Endothelial cell of umbilical vein (primary cell): Measurements from ENCODE around the gene ITGB8. TPM values are rescaled to one million over a fixed set of nuclear protein-coding genes. Genes with fewer than 3 reads are reported as not detected.

Experiments
- BruUV-seq: library from RNA; stranded (reverse); fragments of 400-500 nt; replicated peaks from 2 replicates; lab custom pipeline; 2021; lab: Mats Ljungman, UMichigan
- CTCF ChIA-PET: fragments of 300-600, 350-600 bp; sonication (Branson Sonifier 250); formaldehyde crosslinking; loops from one replicate; lab custom pipeline; 2021; ENCODE audit warnings: antibody characterized with exemption, inconsistent platforms; lab: Charles Lee
- POLR2A ChIA-PET: fragments of 300-600, 350-600 bp; sonication (Branson Sonifier 250); formaldehyde crosslinking; loops from one replicate; lab custom pipeline; 2021; ENCODE audit warnings: antibody characterized with exemption, inconsistent platforms; lab: Charles Lee
- DNase-seq: peaks from one replicate; pipeline ENCODE4 v3.0.0-alpha.2; 2011; ENCODE audit warnings: low read depth, low spot score
- FAIRE-seq: peaks from 2 replicates; lab custom pipeline; 2011; peaks lifted over from hg19 to GRCh38; lab: Jason Lieb, UNC
- H2AFZ ChIP-seq: 2 replicates; pipeline ENCODE4 v1.6.0; 2012; ENCODE audit warnings: low read depth, low read length, control low read depth, inconsistent platforms
- H3K27ac ChIP-seq: 2 replicates; pipeline ENCODE4 v1.5.1; 2011; ENCODE audit warnings: low read depth, mild to moderate bottlenecking, control low read depth, low read length, moderate library complexity; ENCODE audit not compliant: insufficient read depth
- H3K27me3 ChIP-seq, 2 experiments: 2 replicates each; pipeline versions ENCODE4 v1.6.0 to v1.6.1; 2011; ENCODE audit warnings: low read length in 2 of 2, mixed read lengths in 1 of 2; ENCODE audit not compliant: control insufficient read depth in 2 of 2, insufficient read depth in 2 of 2
- H3K36me3 ChIP-seq, 2 experiments: 2 replicates in 1 of 2; 3 replicates in 1 of 2; pipeline ENCODE4 v1.5.1; 2011; ENCODE audit warnings: low read length in 2 of 2, mild to moderate bottlenecking in 1 of 2, moderate library complexity in 1 of 2; ENCODE audit not compliant: control insufficient read depth in 2 of 2, insufficient read depth in 2 of 2; ENCODE audit errors: extremely low read depth in 1 of 2
- H3K4me1 ChIP-seq: 3 replicates; pipeline ENCODE4 v1.5.1; 2011; ENCODE audit warnings: mild to moderate bottlenecking, low read length; ENCODE audit not compliant: control insufficient read depth, insufficient read depth; ENCODE audit errors: extremely low read depth
- H3K4me2 ChIP-seq: 2 replicates; pipeline ENCODE4 v1.6.1; 2011; ENCODE audit warnings: low read length, control low read depth, mixed read lengths; ENCODE audit not compliant: insufficient read depth
- H3K4me3 ChIP-seq, 3 experiments: fragments of 200-600 bp in 1 of 3; sonication (generic), shearing (Covaris generic) in 1 of 3; replicated peaks in 1 of 3; 2 replicates each; pipeline ENCODE4 v1.5.1; 2011 to 2016; ENCODE audit warnings: control low read depth in 3 of 3, low read length in 3 of 3, mild to moderate bottlenecking in 2 of 3, inconsistent platforms in 1 of 3, low read depth in 1 of 3, moderate library complexity in 1 of 3; ENCODE audit not compliant: insufficient read depth in 1 of 3
- H3K79me2 ChIP-seq: 2 replicates; pipeline ENCODE4 v1.6.0; 2012; ENCODE audit warnings: low read length, inconsistent platforms; ENCODE audit not compliant: control insufficient read depth, insufficient read depth
- H3K9ac ChIP-seq: replicated peaks from 2 replicates; pipeline ENCODE3; 2011; ENCODE audit warnings: low read length, control low read depth; ENCODE audit not compliant: insufficient read depth; ENCODE audit errors: extremely low read depth
- H3K9me1 ChIP-seq: replicated peaks from 3 replicates; pipeline ENCODE4 v1.6.0; 2011; ENCODE audit warnings: mild to moderate bottlenecking, low read length; ENCODE audit not compliant: control insufficient read depth, insufficient read depth; ENCODE audit errors: extremely low read depth
- H3K9me3 ChIP-seq: replicated peaks from 2 replicates; pipeline ENCODE4 v1.5.1; 2012; ENCODE audit warnings: low read length, inconsistent platforms; ENCODE audit not compliant: control insufficient read depth, insufficient read depth
- H4K20me1 ChIP-seq: replicated peaks from 2 replicates; pipeline ENCODE3; 2011; ENCODE audit warnings: mild to moderate bottlenecking, low read length; ENCODE audit not compliant: control insufficient read depth, insufficient read depth; ENCODE audit errors: extremely low read depth
- EZH2 ChIP-seq: IDR thresholded peaks from 2 replicates; pipeline ENCODE4 v1.6.1; 2012; ENCODE audit warnings: borderline replicate concordance, low read depth, mild to moderate bottlenecking, moderate library complexity, low read length, inconsistent platforms; ENCODE audit not compliant: severe bottlenecking
- FOS ChIP-seq: IDR thresholded peaks from 2 replicates; pipeline ENCODE4 v1.6.1; 2011; ENCODE audit warnings: mild to moderate bottlenecking, low read length, moderate library complexity, borderline replicate concordance; ENCODE audit not compliant: insufficient read depth
- GATA2 ChIP-seq: IDR thresholded peaks from 2 replicates; pipeline ENCODE4 v1.7.0; 2011; ENCODE audit warnings: low read depth, mild to moderate bottlenecking, moderate library complexity, mixed read lengths, low read length; ENCODE audit not compliant: insufficient read length, insufficient read depth
- JUN ChIP-seq: IDR thresholded peaks from 2 replicates; pipeline ENCODE4 v1.6.1; 2011; ENCODE audit warnings: borderline replicate concordance, low read depth; ENCODE audit not compliant: insufficient read length, insufficient read depth
- MYC ChIP-seq: IDR thresholded peaks from one replicate; pipeline ENCODE4 v1.6.1; 2011; ENCODE audit warnings: mild to moderate bottlenecking, low read depth, low read length
- POLR2A ChIP-seq: IDR thresholded peaks from 2 replicates; pipeline ENCODE4 v1.6.1; 2012; ENCODE audit warnings: low read depth, mild to moderate bottlenecking, control low read depth, low read length
- POLR2AphosphoS5 ChIP-seq: IDR thresholded peaks from 2 replicates; pipeline ENCODE4 v1.6.1; 2012; ENCODE audit warnings: low read depth, mild to moderate bottlenecking, control low read depth, low read length, moderate library complexity; ENCODE audit not compliant: insufficient read depth
- dilution Hi-C: fragments of 300-500 bp; cut with MboI; formaldehyde crosslinking; loops from one replicate; pipeline ENCODE4 v1.15.0; 2019; ENCODE audit warnings: low sequenced_read_pairs; ENCODE audit not compliant: extremely low pct_ligation_motif_present
- intact Hi-C: fragments of 100-400 bp; cut with micrococcal nuclease; formaldehyde crosslinking; loops from one replicate; pipeline ENCODE4 v1.10.0; 2022
- polyA plus RNA-seq, 4 experiments: library from polyadenylated mRNA; depleted of rRNA in 3 of 4; stranded (reverse) in 3 of 4; unstranded in 1 of 4; fragments of >200 nt; gene quantifications; 2 replicates each; pipeline versions ENCODE4 v1.2.1 to v1.2.3, GENCODE V29; 2011 to 2012; ENCODE audit warnings: missing spikeins in 1 of 4
- total RNA-seq: library from RNA; stranded (reverse); gene quantifications from 2 replicates; pipeline ENCODE4 v1.2.3, GENCODE V29; 2021
- TF ChIP-seq, protein P1 (sequence below): IDR thresholded peaks from 2 replicates; pipeline ENCODE4 v1.6.1; 2011; ENCODE audit not compliant: insufficient read depth, insufficient read length
- TF ChIP-seq, protein P2 (sequence below), 2 donors: IDR thresholded peaks; 1 replicate in 1 of 2; 2 replicates in 1 of 2; pipeline ENCODE4 v1.5.1; 2011; ENCODE audit warnings: low read length in 2 of 2, mild to moderate bottlenecking in 2 of 2, moderate library complexity in 2 of 2, control low read depth in 1 of 2, inconsistent platforms in 1 of 2, low read depth in 1 of 2; ENCODE audit not compliant: insufficient read depth in 1 of 2; ENCODE audit errors: extremely low read depth in 1 of 2

ITGB8 gene
- total and polyA plus RNA-seq, 2 donors (not counting 3 experiments of a cell fraction or from before 2014, with no cell fraction given) = 2.9 to 8.2 TPM

DNA sequence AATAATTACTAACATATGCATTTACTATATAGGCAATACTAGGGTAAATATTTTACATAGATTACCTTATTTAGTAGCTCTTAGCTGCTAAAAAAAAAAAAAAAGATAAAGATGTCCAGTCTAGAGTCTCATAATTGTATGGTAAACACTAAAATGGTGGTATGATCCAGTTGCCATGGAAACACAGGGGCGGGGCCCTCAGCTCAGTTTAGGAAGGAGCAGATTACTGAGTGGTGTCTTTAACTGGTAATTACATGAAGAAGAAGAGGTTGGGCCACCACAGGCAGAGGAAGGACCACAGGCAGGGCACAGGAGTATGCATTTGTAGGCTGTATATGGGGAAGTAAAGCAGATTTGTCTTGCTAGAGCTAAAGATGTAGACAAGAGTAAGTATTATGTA, 43.7 kb downstream of the ITGB8 start:
- H3K9ac ChIP-seq = no peak overlapping the region
- no peak overlapping the region for H3K27ac ChIP-seq
- H2AFZ ChIP-seq = no peak overlapping the region
- H3K36me3 ChIP-seq = no peaks in the 10 kb centered on the region
- no peak overlapping the region for H3K4me3 ChIP-seq
- no peak for TF ChIP-seq JUN
- TF ChIP-seq, protein P1, sequence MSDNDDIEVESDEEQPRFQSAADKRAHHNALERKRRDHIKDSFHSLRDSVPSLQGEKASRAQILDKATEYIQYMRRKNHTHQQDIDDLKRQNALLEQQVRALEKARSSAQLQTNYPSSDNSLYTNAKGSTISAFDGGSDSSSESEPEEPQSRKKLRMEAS = no peak
- TF ChIP-seq, protein P2, sequence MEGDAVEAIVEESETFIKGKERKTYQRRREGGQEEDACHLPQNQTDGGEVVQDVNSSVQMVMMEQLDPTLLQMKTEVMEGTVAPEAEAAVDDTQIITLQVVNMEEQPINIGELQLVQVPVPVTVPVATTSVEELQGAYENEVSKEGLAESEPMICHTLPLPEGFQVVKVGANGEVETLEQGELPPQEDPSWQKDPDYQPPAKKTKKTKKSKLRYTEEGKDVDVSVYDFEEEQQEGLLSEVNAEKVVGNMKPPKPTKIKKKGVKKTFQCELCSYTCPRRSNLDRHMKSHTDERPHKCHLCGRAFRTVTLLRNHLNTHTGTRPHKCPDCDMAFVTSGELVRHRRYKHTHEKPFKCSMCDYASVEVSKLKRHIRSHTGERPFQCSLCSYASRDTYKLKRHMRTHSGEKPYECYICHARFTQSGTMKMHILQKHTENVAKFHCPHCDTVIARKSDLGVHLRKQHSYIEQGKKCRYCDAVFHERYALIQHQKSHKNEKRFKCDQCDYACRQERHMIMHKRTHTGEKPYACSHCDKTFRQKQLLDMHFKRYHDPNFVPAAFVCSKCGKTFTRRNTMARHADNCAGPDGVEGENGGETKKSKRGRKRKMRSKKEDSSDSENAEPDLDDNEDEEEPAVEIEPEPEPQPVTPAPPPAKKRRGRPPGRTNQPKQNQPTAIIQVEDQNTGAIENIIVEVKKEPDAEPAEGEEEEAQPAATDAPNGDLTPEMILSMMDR (IDR thresholded peaks at IDR 0.05; ENCODE audit: extremely low read depth in 1 of 2, insufficient read depth in 1 of 2, low read depth in 1 of 2, low read length in 2 of 2) = no peak
- no peak for TF ChIP-seq MYC
- TF ChIP-seq POLR2A = no peak
- TF ChIP-seq POLR2AphosphoS5 = no peak
- TF ChIP-seq GATA2 = no peak
- no peak for TF ChIP-seq EZH2
- no peak for TF ChIP-seq FOS
- dilution Hi-C loops = no loop called here
- H4K20me1 ChIP-seq = no peaks in the 10 kb centered on the region
- H3K4me1 ChIP-seq = no peaks in the 10 kb centered on the region
- POLR2A ChIA-PET = no interaction called here
- no peak overlapping the region for H3K4me2 ChIP-seq
- no peak for DNase-seq
- no peak for FAIRE-seq
- no peaks in the 10 kb centered on the region for H3K9me3 ChIP-seq
- no peaks in the 10 kb centered on the region for H3K27me3 ChIP-seq
- no peaks in the 10 kb centered on the region for H3K9me1 ChIP-seq
- intact Hi-C loops = no loop called here
- H3K79me2 ChIP-seq = no peaks in the 10 kb centered on the region
- CTCF ChIA-PET = interaction anchor here (1.5 kb wide), 1 partner anchor 627 kb away, joined by 4 read pairs; no protein-coding TSS in a partner anchor
- BruUV-seq = no TSS peak
